ENCODE data around the gene CASP8.

The CASP8 gene

DNA sequence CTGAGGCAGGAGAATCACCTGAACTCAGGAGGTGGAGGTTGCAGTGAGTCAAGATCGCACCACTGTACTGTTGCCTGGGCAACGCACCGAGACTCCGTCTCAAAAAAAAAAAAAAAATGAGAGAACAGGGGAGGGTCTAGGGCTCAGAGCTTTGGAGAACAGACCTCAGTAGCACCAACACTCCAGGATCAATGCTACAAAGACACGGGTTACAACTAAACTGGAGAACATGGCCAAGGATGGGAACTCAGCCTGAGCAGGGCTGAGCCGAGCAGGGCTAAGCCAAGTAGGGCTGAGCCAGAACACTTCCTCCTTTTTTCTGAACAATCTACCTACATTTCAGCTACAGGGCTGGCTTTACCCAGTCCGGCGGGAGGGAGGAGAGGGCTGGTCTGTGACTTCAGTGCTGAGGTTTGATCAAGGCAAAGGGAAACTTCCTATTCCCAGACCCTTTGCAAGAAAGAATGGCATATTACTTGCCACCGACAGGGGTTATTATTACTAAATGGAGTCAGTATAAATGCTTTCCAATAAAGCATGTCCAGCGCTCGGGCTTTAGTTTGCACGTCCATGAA lies 2.9 kb upstream of the CASP8 start:
- Mint-ChIP-seq H3K27ac (peak overlapping the region; percentile 97), H3K4me3 (peak overlapping the region; percentile 93), H3K27me3 (no peaks in the 10 kb centered on the region), H3K4me1 (ENCODE audit: low read depth) (peaks cover 89% of the 10 kb centered on the region), H3K36me3 (ENCODE audit: low read depth) (peaks cover 24% of the 10 kb centered on the region), H3K9me3 (no peaks in the 10 kb centered on the region)

DNA sequence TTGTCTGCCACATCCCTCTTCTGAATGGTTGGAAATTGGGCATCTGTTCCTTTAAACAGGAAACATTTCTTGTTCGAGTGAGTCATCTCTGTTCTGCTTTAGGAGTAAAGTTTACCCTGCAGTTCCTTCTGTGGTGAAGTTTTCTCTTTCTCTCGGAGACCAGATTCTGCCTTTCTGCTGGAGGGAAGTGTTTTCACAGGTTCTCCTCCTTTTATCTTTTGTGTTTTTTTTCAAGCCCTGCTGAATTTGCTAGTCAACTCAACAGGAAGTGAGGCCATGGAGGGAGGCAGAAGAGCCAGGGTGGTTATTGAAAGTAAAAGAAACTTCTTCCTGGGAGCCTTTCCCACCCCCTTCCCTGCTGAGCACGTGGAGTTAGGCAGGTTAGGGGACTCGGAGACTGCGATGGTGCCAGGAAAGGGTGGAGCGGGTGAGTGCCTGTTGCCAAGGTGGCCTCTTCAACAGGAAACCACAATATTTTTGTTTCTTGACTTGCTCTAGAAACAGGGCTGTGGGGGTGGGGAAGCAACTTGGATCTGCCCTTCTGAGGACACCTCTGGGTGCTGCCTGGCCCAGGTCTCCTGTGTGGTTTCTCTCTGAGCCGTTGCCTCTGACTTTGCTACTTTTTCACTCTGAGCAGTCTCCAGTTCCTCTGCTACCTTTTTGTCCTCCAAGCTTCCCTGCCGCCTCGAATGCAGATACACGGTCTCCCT lies 2.2 kb upstream of the CASP8 start:
- Mint-ChIP-seq H3K27ac (peak overlapping the region; percentile 97), H3K4me1 (ENCODE audit: low read depth) (peaks cover 89% of the 10 kb centered on the region), H3K27me3 (no peaks in the 10 kb centered on the region), H3K9me3 (no peaks in the 10 kb centered on the region), H3K36me3 (ENCODE audit: low read depth) (peaks cover 19% of the 10 kb centered on the region), H3K4me3 (peak overlapping the region; percentile 93)

DNA sequence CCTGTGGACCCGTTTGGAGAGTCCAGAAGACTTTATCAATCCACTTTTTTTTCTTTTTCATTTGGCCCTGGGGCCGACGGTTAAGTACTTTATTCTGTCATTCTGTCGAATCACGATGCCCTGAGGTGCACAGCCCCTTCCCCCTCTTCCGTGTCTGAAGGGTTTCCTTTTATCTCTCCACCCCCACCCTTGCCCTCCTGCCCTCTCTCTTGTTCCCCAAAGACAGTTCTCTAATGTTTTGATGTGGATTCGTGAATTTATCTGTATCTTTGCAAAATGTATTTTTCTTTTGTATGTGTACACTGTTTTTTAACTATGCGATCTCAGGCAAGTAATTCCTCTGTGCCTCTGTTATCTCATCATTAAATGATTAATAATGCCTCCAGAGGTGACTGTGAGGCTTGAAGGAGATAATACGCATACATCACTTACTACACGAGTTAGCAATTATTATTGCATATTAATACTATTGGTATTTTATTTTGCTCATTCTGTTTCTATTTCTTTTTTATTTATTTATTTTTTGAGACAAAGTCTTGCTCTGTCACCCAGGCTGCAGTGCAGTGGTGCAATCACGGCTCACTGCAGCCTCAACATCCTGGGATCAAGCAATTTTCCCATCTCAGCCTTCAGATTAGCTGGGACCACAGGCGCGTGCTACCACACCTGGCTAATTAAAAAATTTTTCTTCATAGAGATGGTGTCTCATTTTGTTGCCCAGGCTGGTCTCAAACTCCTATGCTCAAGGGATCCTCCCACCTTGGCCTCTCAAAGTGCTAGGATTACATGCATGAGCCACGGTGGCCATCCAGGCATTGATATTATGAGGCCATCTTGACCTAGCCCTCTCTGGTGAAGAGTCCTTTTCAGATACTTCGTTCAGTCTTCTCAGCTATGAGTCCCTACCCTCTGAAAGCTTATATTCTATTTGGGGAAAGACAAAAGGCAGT lies 1.4 kb upstream of the CASP8 start:
- Mint-ChIP-seq H3K4me3 (peak overlapping the region; percentile 93), H3K4me1 (ENCODE audit: low read depth) (peaks cover 89% of the 10 kb centered on the region), H3K27me3 (no peaks in the 10 kb centered on the region), H3K27ac (peak overlapping the region; percentile 97), H3K9me3 (no peaks in the 10 kb centered on the region), H3K36me3 (ENCODE audit: low read depth) (peaks cover 17% of the 10 kb centered on the region)

DNA sequence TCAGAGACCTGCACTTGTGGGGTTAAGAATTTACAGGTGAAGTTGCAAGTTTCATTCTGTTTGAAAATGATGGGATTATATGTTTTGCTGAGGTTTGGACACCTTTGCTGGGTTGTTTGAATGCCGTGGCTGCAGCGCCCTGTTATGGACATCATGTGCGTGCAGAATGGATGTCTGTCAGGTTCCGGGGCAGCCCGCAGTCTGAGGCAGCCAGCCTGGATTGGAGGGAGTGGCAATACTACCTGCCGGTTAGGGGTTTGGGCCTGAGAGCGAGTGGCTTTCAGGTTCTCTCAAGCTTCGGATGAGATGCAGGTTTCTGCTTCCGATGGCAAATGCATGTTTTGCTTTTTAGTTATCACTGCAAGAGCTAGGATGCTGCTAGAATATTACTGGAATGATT lies 1.1 kb downstream of the CASP8 start:
- H3K36me3 Mint-ChIP-seq (ENCODE audit: low read depth): peaks cover 23% of the 10 kb centered on the region
- no peaks in the 10 kb centered on the region for H3K9me3 Mint-ChIP-seq
- peak overlapping the region; percentile 99 for H3K4me3 Mint-ChIP-seq
- H3K27ac Mint-ChIP-seq: peak overlapping the region; percentile 99
- H3K4me1 Mint-ChIP-seq (ENCODE audit: low read depth): peaks cover 94% of the 10 kb centered on the region
- no peaks in the 10 kb centered on the region for H3K27me3 Mint-ChIP-seq

DNA sequence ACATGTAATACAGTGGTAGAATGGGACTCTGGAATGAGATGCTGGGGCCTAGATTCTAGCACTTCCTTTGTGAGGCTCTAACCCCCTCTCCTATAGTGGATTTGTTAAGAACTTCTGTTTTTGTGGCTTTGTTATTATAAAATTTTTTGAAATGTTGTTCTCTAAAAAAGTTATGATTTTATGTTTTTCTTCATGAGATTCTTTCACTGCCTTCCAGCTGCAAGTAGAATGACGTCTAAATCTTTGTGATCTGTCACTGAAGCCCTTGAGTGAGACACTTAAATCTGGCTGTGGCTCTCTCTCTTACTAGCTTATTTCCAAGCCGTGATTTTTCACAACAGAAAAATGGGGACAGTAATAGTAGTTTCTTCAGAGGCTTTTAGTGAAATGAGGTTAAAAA lies 1.6 kb downstream of the CASP8 start:
- H3K27ac Mint-ChIP-seq: peak overlapping the region; percentile 99
- peaks cover 26% of the 10 kb centered on the region for H3K36me3 Mint-ChIP-seq (ENCODE audit: low read depth)
- no peaks in the 10 kb centered on the region for H3K9me3 Mint-ChIP-seq
- peak overlapping the region; percentile 99 for H3K4me3 Mint-ChIP-seq
- peaks cover 94% of the 10 kb centered on the region for H3K4me1 Mint-ChIP-seq (ENCODE audit: low read depth)
- no peaks in the 10 kb centered on the region for H3K27me3 Mint-ChIP-seq

DNA sequence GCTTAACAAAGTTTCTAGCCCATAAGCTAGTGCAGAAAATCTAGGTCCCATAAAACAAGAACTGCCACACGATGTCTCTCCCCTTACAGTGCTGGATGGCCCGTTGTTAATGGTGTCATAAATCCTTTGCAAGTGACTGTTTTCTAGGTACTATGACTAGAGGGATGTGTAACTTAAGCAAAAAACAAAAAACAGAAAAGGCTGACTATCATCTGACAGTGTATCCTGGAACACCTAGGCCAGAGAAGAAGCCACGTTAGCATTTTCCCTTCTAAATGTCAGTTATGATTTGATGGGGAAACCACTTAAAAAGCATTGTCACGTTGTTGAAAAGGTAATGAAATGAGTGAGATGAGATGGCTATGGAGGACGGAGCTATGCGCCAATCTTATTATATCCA lies 2.4 kb downstream of the CASP8 start:
- Mint-ChIP-seq H3K9me3 (no peaks in the 10 kb centered on the region), H3K4me3 (peak overlapping the region; percentile 73), H3K27me3 (no peaks in the 10 kb centered on the region), H3K4me1 (ENCODE audit: low read depth) (peaks cover 95% of the 10 kb centered on the region), H3K27ac (peak overlapping the region; percentile 69), H3K36me3 (ENCODE audit: low read depth) (peaks cover 33% of the 10 kb centered on the region)

DNA sequence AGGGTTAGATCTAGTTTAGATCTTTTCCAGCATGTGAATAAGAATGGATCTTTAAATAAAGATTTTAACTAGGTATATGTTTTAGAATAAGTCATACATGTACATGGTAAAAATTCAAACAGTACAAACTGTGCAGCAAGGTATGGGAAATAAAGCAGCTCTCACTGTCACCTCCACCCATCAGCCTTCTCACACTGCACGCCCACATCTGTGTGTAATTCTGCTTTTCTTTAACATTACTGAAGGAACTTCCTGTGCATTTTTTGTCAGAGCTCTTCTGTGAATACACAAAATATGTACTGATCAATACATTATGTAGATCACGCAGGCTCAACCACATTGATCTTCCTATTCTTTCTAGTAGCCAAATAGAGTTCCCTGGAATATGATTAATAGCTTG lies 3.4 kb downstream of the CASP8 start:
- Mint-ChIP-seq H3K36me3 (ENCODE audit: low read depth) (peaks cover 38% of the 10 kb centered on the region), H3K4me3 (peak overlapping the region; percentile 65), H3K9me3 (no peaks in the 10 kb centered on the region), H3K27me3 (no peaks in the 10 kb centered on the region), H3K27ac (peak overlapping the region; percentile 71), H3K4me1 (ENCODE audit: low read depth) (peaks cover 90% of the 10 kb centered on the region)

DNA sequence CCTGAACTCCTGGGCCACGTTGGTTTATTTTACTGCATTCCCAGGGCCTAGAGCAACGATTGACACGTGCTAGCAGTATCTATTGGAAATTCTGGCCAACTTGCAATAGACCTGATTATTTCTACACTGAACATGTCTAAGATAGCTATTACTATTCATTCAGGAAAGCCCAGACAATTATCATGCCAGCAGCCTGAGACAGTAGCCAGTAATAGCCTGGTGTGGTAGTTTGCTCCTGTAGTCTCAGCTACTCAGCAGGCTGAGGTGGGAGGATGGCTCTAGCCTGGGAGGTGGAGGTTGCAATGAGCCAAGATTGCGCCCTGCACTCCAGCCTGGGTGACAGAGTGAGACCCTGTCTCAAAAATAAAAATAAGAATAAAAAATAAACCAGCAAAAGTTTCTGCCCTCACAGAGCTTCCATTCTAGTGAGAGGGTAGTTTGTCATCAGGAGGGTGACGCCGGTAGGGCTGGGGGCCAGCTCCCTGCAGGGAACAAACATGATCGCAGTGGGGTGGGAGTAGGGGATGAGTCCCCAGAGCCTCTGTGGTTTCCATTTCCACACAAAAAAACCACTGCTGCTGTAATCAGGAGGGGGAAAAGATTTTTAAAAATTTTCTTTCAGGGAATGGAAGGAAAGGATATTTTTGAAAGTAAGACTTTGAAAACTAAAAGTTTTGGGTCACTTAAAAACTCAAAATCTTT lies 4.3 kb downstream of the CASP8 start:
- Mint-ChIP-seq H3K36me3 (ENCODE audit: low read depth) (peaks cover 47% of the 10 kb centered on the region), H3K27me3 (no peaks in the 10 kb centered on the region), H3K4me3 (peak overlapping the region; percentile 65), H3K9me3 (no peaks in the 10 kb centered on the region), H3K27ac (peak overlapping the region; percentile 64), H3K4me1 (ENCODE audit: low read depth) (peaks cover 90% of the 10 kb centered on the region)

DNA sequence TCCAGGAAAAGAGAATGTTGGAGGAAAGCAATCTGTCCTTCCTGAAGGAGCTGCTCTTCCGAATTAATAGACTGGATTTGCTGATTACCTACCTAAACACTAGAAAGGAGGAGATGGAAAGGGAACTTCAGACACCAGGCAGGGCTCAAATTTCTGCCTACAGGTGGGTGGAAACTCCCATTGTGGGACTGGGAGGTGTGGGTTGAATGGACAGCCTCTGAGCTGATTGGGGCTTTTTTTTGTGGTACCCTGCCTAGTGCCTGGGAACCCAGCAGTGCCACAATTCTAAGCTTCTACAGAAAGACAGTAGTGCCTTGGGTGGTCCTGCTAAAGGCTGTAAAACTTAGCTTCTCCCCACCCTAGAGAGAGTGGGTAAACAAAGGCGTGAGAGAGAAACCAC lies 6.3 kb downstream of the CASP8 start:
- H3K9me3 Mint-ChIP-seq: no peaks in the 10 kb centered on the region
- no peak overlapping the region for H3K4me3 Mint-ChIP-seq
- H3K36me3 Mint-ChIP-seq (ENCODE audit: low read depth): peaks cover 47% of the 10 kb centered on the region
- peaks cover 86% of the 10 kb centered on the region for H3K4me1 Mint-ChIP-seq (ENCODE audit: low read depth)
- peak overlapping the region; percentile 58 for H3K27ac Mint-ChIP-seq
- no peaks in the 10 kb centered on the region for H3K27me3 Mint-ChIP-seq

DNA sequence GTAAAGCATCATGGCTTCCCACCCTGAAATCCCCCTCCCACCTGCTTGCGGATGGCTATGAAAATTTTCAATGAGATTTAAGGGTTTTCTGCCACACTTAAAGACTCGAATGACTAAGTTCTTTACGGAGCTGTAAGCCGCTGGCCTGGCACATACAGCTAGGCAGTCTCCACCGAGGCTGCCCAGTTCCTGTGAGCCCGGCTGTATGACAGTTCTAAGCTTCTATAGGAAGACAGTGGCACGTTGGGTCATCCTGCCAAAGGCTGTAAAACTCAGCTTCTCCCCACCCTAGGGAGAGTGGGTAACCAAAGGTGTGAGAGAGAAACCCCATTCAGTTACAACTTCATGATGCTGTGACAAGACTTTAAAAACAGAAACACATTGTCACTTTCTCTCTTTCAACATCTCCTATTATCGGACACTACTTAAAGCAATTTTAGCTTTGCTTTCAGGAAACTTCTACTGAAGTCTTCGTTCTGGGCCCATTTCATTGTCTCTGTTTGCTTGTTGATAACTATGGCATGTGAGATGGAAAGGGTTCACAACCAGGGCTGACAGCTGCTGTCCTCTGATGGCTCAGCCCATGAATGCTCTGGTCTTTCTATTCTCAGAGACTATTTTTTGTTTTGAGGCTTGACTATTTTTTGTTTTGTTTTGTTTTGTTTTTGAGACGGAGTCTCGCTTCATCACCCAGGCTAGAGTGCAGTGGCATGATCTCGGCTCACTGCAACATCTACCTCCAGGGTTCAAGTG lies 7.1 kb downstream of the CASP8 start:
- Mint-ChIP-seq H3K4me3 (no peak overlapping the region), H3K27me3 (no peaks in the 10 kb centered on the region), H3K9me3 (no peaks in the 10 kb centered on the region), H3K36me3 (ENCODE audit: low read depth) (peaks cover 54% of the 10 kb centered on the region), H3K27ac (peak overlapping the region; percentile 46), H3K4me1 (ENCODE audit: low read depth) (peaks cover 89% of the 10 kb centered on the region)

DNA sequence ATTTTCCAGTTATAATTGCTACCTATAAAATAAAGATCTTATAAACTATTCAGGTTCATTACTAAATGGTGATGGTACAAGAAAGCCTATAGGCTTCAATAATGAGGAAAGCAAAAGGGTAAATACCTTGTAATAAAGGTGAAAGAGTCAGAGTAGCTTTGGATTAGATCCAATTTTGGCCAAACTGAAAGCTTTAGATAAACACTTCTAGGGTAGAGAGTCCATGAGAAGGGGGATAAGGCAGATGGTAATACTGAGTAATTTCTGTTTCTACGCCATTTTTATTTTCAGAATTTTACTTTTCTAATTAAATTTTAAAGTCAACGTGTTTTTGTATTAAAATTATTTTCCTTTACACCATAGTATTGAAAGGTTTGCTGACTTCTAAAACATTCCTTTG lies 9.4 kb downstream of the CASP8 start:
- Mint-ChIP-seq H3K4me1 (ENCODE audit: low read depth) (peaks cover 78% of the 10 kb centered on the region), H3K27ac (no peak overlapping the region), H3K36me3 (ENCODE audit: low read depth) (peaks cover 70% of the 10 kb centered on the region)

DNA sequence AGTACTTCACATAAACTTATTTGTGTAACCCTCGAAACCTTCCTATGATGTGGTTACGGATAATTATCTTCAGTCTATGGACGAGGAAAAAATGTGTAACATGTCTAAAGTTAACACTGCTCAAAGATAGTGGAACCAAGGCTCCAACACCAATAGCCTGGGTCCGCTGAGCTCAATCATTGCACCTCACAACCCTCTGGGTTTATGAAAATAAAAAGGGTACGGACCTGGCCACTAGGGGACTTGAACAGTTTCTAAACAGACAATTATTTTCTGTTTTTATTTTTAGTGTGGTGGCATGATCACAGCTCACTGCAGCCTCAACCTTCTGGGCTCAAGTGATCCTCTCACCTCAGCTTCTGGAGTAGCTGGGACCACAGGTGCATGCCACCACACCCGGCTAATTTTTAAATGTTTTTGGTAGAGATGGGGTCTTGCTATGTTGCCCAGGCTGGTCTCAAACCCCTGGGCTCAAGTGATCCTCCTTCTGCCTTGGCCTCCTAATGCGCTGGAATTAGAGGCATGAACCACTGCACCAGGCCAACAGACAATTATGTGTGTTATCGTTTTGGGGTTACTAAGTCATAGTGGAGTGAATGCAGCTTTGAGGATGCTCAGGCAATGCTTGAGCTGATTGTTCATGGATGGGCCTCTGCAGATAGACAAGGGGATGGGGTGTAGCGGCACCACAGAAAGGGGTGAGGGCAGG lies 10.1 kb downstream of the CASP8 start:
- Mint-ChIP-seq H3K27ac (peak overlapping the region; percentile 6), H3K4me3 (no peak overlapping the region), H3K9me3 (no peaks in the 10 kb centered on the region), H3K4me1 (ENCODE audit: low read depth) (peaks cover 71% of the 10 kb centered on the region), H3K36me3 (ENCODE audit: low read depth) (peaks cover 75% of the 10 kb centered on the region), H3K27me3 (no peaks in the 10 kb centered on the region)

More for the DNA sequence above, 9.4 kb downstream of the CASP8 start:
- no peaks in the 10 kb centered on the region for H3K27me3 Mint-ChIP-seq
- no peaks in the 10 kb centered on the region for H3K9me3 Mint-ChIP-seq
- no peak overlapping the region for H3K4me3 Mint-ChIP-seq

DNA sequence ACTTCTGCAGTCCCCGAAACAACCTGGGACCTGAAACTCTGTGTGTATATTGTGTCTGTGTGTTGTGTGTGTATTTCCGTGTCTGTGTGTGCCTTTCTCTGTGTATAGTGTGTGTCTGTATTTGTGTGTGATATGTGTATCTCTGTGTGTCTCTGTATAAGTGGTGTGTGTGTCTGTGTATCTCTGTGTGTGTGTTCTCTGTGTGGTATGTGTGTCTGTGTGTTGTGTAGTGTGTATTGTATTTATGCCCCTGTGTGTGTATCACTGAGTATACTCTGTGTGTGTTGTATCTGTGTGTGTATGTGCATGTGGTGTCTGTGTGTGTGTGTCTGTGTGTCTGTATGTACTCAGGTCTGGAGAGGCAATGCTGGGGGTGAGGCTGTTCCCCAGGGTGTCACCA lies 11.6 kb downstream of the CASP8 start:
- Mint-ChIP-seq H3K9me3 (no peaks in the 10 kb centered on the region), H3K27me3 (no peaks in the 10 kb centered on the region), H3K4me1 (ENCODE audit: low read depth) (peaks cover 56% of the 10 kb centered on the region), H3K4me3 (no peak overlapping the region), H3K36me3 (ENCODE audit: low read depth) (peaks cover 62% of the 10 kb centered on the region), H3K27ac (peak overlapping the region; percentile 63)
